T-cell (primary cell): ENCODE measurements around the gene TEAD1. TPM values are rescaled to one million over a fixed set of nuclear protein-coding genes. Genes with fewer than 3 reads are reported as not detected.

ENCODE experiments used
- ATAC-seq, 4 experiments: fragments of 200-7000 bp in 3 of 4; fragments of 150-1000 bp in 1 of 4; cut with Tn5 transposase; replicated peaks in 1 of 4; 1 replicate in 3 of 4; 2 replicates in 1 of 4; pipeline ENCODE4 v1.10.0; 2021; ENCODE audit warnings: moderate library complexity in 3 of 4, mild to moderate bottlenecking in 2 of 4, moderate number of reproducible peaks in 1 of 4
- CTCF ChIA-PET, 2 donors: fragments of 300-600 bp; sonication (Branson Sonifier 250); formaldehyde crosslinking; loops; one replicate each; lab custom pipeline; 2022; ENCODE audit warnings: antibody characterized with exemption in 2 of 2; lab: Charles Lee
- POLR2A ChIA-PET, 2 donors: fragments of 300-600 bp; sonication (Branson Sonifier 250); formaldehyde crosslinking; loops; one replicate each; lab custom pipeline; 2022; ENCODE audit warnings: antibody characterized with exemption in 2 of 2; lab: Charles Lee
- DNase-seq, 35 experiments: peaks; one replicate each; pipeline versions ENCODE4 v3.0.0 to v3.0.0-alpha.2; 2013 to 2023
- H3K27ac ChIP-seq: one replicate; pipeline ENCODE4 v1.5.1; 2013; ENCODE audit warnings: low read length
- H3K27me3 ChIP-seq, 2 experiments: replicated peaks in 1 of 2; 1 replicate in 1 of 2; 2 replicates in 1 of 2; pipeline versions ENCODE4 v1.6.1 to v1.7.0; 2013; ENCODE audit warnings: low read length in 1 of 2, mixed read lengths in 1 of 2; ENCODE audit not compliant: control insufficient read depth in 2 of 2, insufficient read depth in 2 of 2; ENCODE audit errors: extremely low read depth in 1 of 2
- H3K36me3 ChIP-seq, 2 donors: 1 replicate in 1 of 2; 2 replicates in 1 of 2; pipeline versions ENCODE4 v1.6.1 to v1.7.0; 2013; ENCODE audit warnings: low read length in 1 of 2; ENCODE audit not compliant: control insufficient read depth in 2 of 2, insufficient read depth in 1 of 2; ENCODE audit errors: extremely low read depth in 1 of 2
- H3K4me1 ChIP-seq, 2 experiments: 1 replicate in 1 of 2; 2 replicates in 1 of 2; pipeline versions ENCODE4 v1.6.1 to v1.7.0; 2013; ENCODE audit warnings: low read length in 2 of 2, mixed read lengths in 1 of 2; ENCODE audit not compliant: insufficient read depth in 2 of 2, control insufficient read depth in 1 of 2; ENCODE audit errors: extremely low read depth in 1 of 2
- H3K4me3 ChIP-seq, 2 donors: 1 replicate in 1 of 2; 2 replicates in 1 of 2; pipeline versions ENCODE4 v1.5.1 to v1.7.0; 2013; ENCODE audit warnings: mild to moderate bottlenecking in 2 of 2, low read length in 1 of 2, moderate library complexity in 1 of 2; ENCODE audit not compliant: control insufficient read depth in 1 of 2; ENCODE audit errors: extremely low read depth in 1 of 2
- H3K9me3 ChIP-seq: 2 replicates; pipeline ENCODE4 v1.7.0; 2013
- H3K27ac Mint-ChIP-seq, 2 donors: one replicate each; pipeline ENCODE4 v1.8.0; 2020 to 2021; ENCODE audit warnings: mild to moderate bottlenecking in 2 of 2, mixed read lengths in 2 of 2
- H3K27me3 Mint-ChIP-seq, 2 donors: one replicate each; pipeline ENCODE4 v1.8.0; 2021 to 2022; ENCODE audit warnings: mixed read lengths in 2 of 2
- H3K36me3 Mint-ChIP-seq: one replicate; pipeline ENCODE4 v1.8.0; 2021; ENCODE audit warnings: mixed read lengths
- H3K4me1 Mint-ChIP-seq, 3 donors: one replicate each; pipeline ENCODE4 v1.8.0; 2020 to 2022; ENCODE audit warnings: mixed read lengths in 3 of 3, mild to moderate bottlenecking in 1 of 3
- H3K4me3 Mint-ChIP-seq, 3 donors: one replicate each; pipeline ENCODE4 v1.8.0; 2020 to 2022; ENCODE audit warnings: mild to moderate bottlenecking in 3 of 3, mixed read lengths in 3 of 3, moderate library complexity in 3 of 3
- H3K9me3 Mint-ChIP-seq, 3 donors: one replicate each; pipeline ENCODE4 v1.8.0; 2020 to 2022; ENCODE audit warnings: mixed read lengths in 3 of 3
- WGBS: methylation state at CpG from one replicate; pipeline ENCODE4 v1.1.5; 2013; ENCODE audit warnings: missing lambda C conversion rate; ENCODE audit not compliant: insufficient coverage; 5-methylcytosine and 5-hydroxymethylcytosine counted together
- total RNA-seq, 35 experiments: library from RNA in 6 of 35; stranded (reverse) in 6 of 35; fragments of 120-200 nt in 1 of 35; gene quantifications; one replicate each; pipeline versions ENCODE4 v1.2.1 to v1.2.4 and lab custom pipeline; 2013 to 2026

The TEAD1 gene
- total RNA-seq, 5 donors from 2014 or later (not counting 1 experiment from before 2014, with no cell fraction given): 0.20 to 0.72 (median 0.44) TPM; not detected in 1

DNA sequence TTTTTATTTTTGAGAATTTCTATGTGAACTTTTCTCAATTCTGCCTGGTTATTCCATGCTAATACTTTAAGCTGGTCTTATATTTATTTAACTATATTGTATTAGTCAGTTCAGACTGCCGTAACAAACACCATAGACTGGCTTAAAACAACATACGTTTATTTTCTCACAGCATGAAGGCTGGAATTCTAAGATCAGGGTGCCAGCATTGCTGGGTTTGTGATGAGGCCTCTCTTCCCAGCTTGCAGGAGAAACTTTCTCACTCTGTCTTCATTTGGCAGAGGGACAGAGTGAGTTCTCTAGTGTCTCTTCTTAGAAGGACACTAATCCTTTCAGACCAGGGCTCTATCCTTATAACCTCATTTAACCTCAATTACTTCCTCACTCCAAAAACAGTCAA lies 16.2 kb upstream of the TEAD1 start:
- H3K27me3 Mint-ChIP-seq: peaks cover 22 to 25% of the 10 kb centered on the region in 2 donors
- CTCF ChIA-PET: no interaction called here
- no peaks in the 10 kb centered on the region for H3K4me1 ChIP-seq
- ATAC-seq: no peak
- no peaks in the 10 kb centered on the region for H3K36me3 ChIP-seq
- H3K9me3 Mint-ChIP-seq: peaks cover 0 to 9% (median 0%) of the 10 kb centered on the region in 3 donors
- peaks cover 0 to 8% of the 10 kb centered on the region in 2 experiments for H3K27me3 ChIP-seq
- H3K36me3 Mint-ChIP-seq: no peaks in the 10 kb centered on the region
- WGBS: no CpG with 5 or more reads among the region's 2 CpGs
- no peak overlapping the region for H3K27ac Mint-ChIP-seq
- H3K4me3 ChIP-seq: no peak overlapping the region
- no peak overlapping the region for H3K27ac ChIP-seq
- POLR2A ChIA-PET: no interaction called here
- peaks cover 2% of the 10 kb centered on the region for H3K9me3 ChIP-seq
- H3K4me3 Mint-ChIP-seq: no peak overlapping the region
- no peaks in the 10 kb centered on the region for H3K4me1 Mint-ChIP-seq
- DNase-seq: no peak

DNA sequence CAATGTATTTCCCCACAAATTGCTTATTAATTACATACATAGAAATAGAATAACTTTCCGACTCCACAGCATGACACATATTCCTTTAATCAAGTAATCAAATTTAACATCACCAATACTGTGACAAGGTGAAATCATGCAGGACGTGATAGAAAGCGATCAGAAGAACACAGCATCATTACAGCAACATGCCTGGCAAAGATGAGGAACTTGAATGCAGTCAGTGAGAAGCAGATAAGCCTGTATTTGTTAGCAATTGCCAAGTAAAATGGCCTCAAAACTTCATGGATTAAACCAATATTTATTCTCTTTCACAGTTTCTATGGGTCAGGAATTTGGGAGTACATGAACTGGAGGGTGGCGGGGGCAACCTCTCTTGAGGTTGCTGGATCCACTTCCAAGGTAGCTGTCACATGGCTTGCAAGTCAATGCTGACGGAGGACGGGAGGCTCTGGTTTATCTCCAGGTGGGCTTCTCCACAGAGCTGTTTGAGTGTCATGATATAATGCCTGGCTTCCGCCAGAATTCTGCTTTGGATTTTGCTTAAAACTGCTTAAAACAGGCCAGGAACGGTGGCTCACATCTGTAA lies 12.0 kb upstream of the TEAD1 start:
- no peak overlapping the region for H3K4me3 Mint-ChIP-seq
- DNase-seq (no peak), ATAC-seq (no peak)
- H3K27ac ChIP-seq: no peak overlapping the region
- H3K4me3 ChIP-seq: no peak overlapping the region
- peaks cover 47 to 48% of the 10 kb centered on the region in 2 donors for H3K27me3 Mint-ChIP-seq
- POLR2A ChIA-PET: no interaction called here
- CTCF ChIA-PET: no interaction called here
- no peak overlapping the region for H3K27ac Mint-ChIP-seq
- no peaks in the 10 kb centered on the region for H3K4me1 Mint-ChIP-seq
- H3K36me3 ChIP-seq: no peaks in the 10 kb centered on the region
- WGBS: 84% methylated on average over 5 of the region's 8 CpGs
- H3K4me1 ChIP-seq: no peaks in the 10 kb centered on the region
- peaks cover 0 to 3% (median 0%) of the 10 kb centered on the region in 3 donors for H3K9me3 Mint-ChIP-seq
- H3K9me3 ChIP-seq: no peaks in the 10 kb centered on the region
- no peaks in the 10 kb centered on the region for H3K36me3 Mint-ChIP-seq
- peaks cover 2 to 13% of the 10 kb centered on the region in 2 experiments for H3K27me3 ChIP-seq

GRCh38 chr11:12664385-12664784 lies 9.8 kb upstream of the TEAD1 start:
- WGBS: no CpG with 5 or more reads among the region's 1 CpG
- H3K4me3 Mint-ChIP-seq: no peak overlapping the region
- DNase-seq: no peak

DNA sequence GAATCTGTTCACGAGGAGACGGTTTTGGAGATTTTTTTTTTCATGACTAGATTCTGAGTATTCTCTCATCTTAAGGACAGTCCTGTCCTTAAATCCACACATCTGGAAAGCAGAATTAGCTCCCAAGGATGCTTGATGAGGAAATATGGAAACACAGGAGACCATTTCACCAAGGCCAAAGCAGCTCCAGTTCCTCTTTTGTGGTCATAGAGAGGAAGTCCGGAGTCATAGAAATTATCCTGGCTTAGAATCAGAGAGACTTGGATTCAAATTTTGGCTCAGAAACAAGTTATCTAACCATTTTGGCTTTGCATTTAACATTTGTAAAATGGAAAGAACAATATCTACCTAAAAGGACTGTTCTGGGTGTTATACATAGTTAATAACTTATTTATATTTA lies 7.3 kb upstream of the TEAD1 start:
- Histone ChIP-seq H3K4me1 (no peaks in the 10 kb centered on the region), H3K27me3 (peaks cover 9 to 25% of the 10 kb centered on the region in 2 experiments), H3K9me3 (no peaks in the 10 kb centered on the region), H3K36me3 (no peaks in the 10 kb centered on the region), H3K27ac (no peak overlapping the region), H3K4me3 (no peak overlapping the region)
- peaks cover 0 to 2% (median 0%) of the 10 kb centered on the region in 3 donors for H3K4me1 Mint-ChIP-seq
- no peak overlapping the region for H3K27ac Mint-ChIP-seq
- peaks cover 1% of the 10 kb centered on the region for H3K36me3 Mint-ChIP-seq
- CTCF ChIA-PET: no interaction called here
- no peak for DNase-seq
- no peak overlapping the region for H3K4me3 Mint-ChIP-seq
- POLR2A ChIA-PET: no interaction called here
- WGBS: no CpG with 5 or more reads among the region's 3 CpGs
- H3K27me3 Mint-ChIP-seq: peaks cover 66 to 70% of the 10 kb centered on the region in 2 donors
- peaks cover 0 to 3% (median 2%) of the 10 kb centered on the region in 3 donors for H3K9me3 Mint-ChIP-seq
- no peak for ATAC-seq

More at GRCh38 chr11:12664385-12664784, 9.8 kb upstream of the TEAD1 start:
- no peak for ATAC-seq
- ChIA-PET POLR2A (no interaction called here), CTCF (no interaction called here)
- no peaks in the 10 kb centered on the region for H3K4me1 ChIP-seq
- no peaks in the 10 kb centered on the region for H3K36me3 ChIP-seq
- H3K27me3 ChIP-seq: peaks cover 6 to 13% of the 10 kb centered on the region in 2 experiments
- Mint-ChIP-seq H3K27me3 (peaks cover 62 to 63% of the 10 kb centered on the region in 2 donors), H3K9me3 (peaks cover 0 to 3% (median 2%) of the 10 kb centered on the region in 3 donors), H3K4me1 (no peaks in the 10 kb centered on the region), H3K36me3 (no peaks in the 10 kb centered on the region), H3K27ac (no peak overlapping the region)
- no peak overlapping the region for H3K27ac ChIP-seq
- no peaks in the 10 kb centered on the region for H3K9me3 ChIP-seq
- no peak overlapping the region for H3K4me3 ChIP-seq

GRCh38 chr11:12667646-12668045 lies 6.6 kb upstream of the TEAD1 start:
- CTCF ChIA-PET: no interaction called here
- peaks cover 69 to 73% of the 10 kb centered on the region in 2 donors for H3K27me3 Mint-ChIP-seq
- Histone ChIP-seq H3K4me3 (no peak overlapping the region), H3K36me3 (no peaks in the 10 kb centered on the region), H3K9me3 (no peaks in the 10 kb centered on the region), H3K27ac (no peak overlapping the region), H3K4me1 (no peaks in the 10 kb centered on the region), H3K27me3 (peaks cover 15 to 22% of the 10 kb centered on the region in 2 experiments)
- H3K9me3 Mint-ChIP-seq: peaks cover 0 to 3% (median 2%) of the 10 kb centered on the region in 3 donors
- H3K4me1 Mint-ChIP-seq: peaks cover 2 to 8% (median 5%) of the 10 kb centered on the region in 3 donors
- peaks cover 3% of the 10 kb centered on the region for H3K36me3 Mint-ChIP-seq
- POLR2A ChIA-PET: interaction anchor here in 1 of 2 donors (0.6 kb wide), 1 partner anchor 13 kb away, joined by 4 read pairs; no protein-coding TSS in a partner anchor
- DNase-seq: no peak
- ATAC-seq: no peak
- WGBS: 60% methylated on average over 1 of the region's 1 CpG
- H3K4me3 Mint-ChIP-seq: no peak overlapping the region
- H3K27ac Mint-ChIP-seq: no peak overlapping the region

GRCh38 chr11:12668166-12668565 lies 6.1 kb upstream of the TEAD1 start:
- WGBS: no CpG with 5 or more reads among the region's 2 CpGs
- Mint-ChIP-seq H3K9me3 (peaks cover 0 to 3% (median 2%) of the 10 kb centered on the region in 3 donors), H3K27ac (no peak overlapping the region), H3K4me1 (peaks cover 3 to 10% (median 5%) of the 10 kb centered on the region in 3 donors), H3K36me3 (peaks cover 3% of the 10 kb centered on the region), H3K27me3 (peaks cover 70 to 76% of the 10 kb centered on the region in 2 donors), H3K4me3 (no peak overlapping the region)
- no peaks in the 10 kb centered on the region for H3K9me3 ChIP-seq
- H3K36me3 ChIP-seq: no peaks in the 10 kb centered on the region
- DNase-seq (no peak), ATAC-seq (no peak)
- H3K4me1 ChIP-seq: peaks cover 2 to 4% of the 10 kb centered on the region in 2 experiments
- no peak overlapping the region for H3K27ac ChIP-seq
- H3K27me3 ChIP-seq: peaks cover 16 to 23% of the 10 kb centered on the region in 2 experiments
- POLR2A ChIA-PET: interaction anchor here (0.5 to 0.6 kb wide), 2 partner anchors 13 to 699 kb away, joined by 4 read pairs; no protein-coding TSS in a partner anchor
- H3K4me3 ChIP-seq: no peak overlapping the region
- CTCF ChIA-PET: no interaction called here
